HepG2 (cell line): Measurements from ENCODE around the gene SLC17A9. TPM values are rescaled to one million over a fixed set of nuclear protein-coding genes. Genes with fewer than 3 reads are reported as not detected.

Experiments
- ATAC-seq: fragments of 200-7000 bp; cut with Tn5 transposase; 3 replicates; pipeline ENCODE4 v1.9.1; 2020; ENCODE audit warnings: mild to moderate bottlenecking, moderate library complexity
- BruUV-seq: library from RNA; stranded (reverse); fragments of 400-500 nt; replicated peaks from 2 replicates; lab custom pipeline; 2021; lab: Mats Ljungman, UMichigan
- CTCF ChIA-PET: fragments of 300-600 bp; formaldehyde crosslinking; extraction: SDS; loops from one replicate; lab custom pipeline; 2021; ENCODE audit warnings: low total read pairs, inconsistent platforms, low intra/inter-chr PET ratio; lab: Yijun Ruan, JAX
- POLR2A ChIA-PET: fragments of 350-600 bp; sonication (Branson Sonifier 250); formaldehyde crosslinking; loops from one replicate; lab custom pipeline; 2020; ENCODE audit warnings: antibody characterized with exemption, inconsistent platforms; lab: Yijun Ruan, JAX
- DNase-seq: peaks from one replicate; pipeline ENCODE4 v3.0.0-alpha.2; 2015; ENCODE audit warnings: low spot score
- FAIRE-seq: peaks from 3 replicates; lab custom pipeline; 2011; peaks lifted over from hg19 to GRCh38; lab: Jason Lieb, UNC
- H2AFZ ChIP-seq: one replicate; pipeline ENCODE4 v1.6.1; 2011; ENCODE audit warnings: low read length, inconsistent platforms
- H3K27ac ChIP-seq: fragments of 300-600 bp; 3 replicates; pipeline ENCODE4 v1.8.0; 2011; ENCODE audit warnings: mixed run types, mild to moderate bottlenecking, mixed read lengths, low read length, inconsistent platforms; ENCODE audit not compliant: insufficient read depth; ENCODE audit errors: extremely low read length
- H3K27me3 ChIP-seq, 2 experiments: fragments of 200-600 bp in 1 of 2; 2 replicates in 1 of 2; 3 replicates in 1 of 2; pipeline versions ENCODE4 v1.6.0 to v1.8.0; 2011; ENCODE audit warnings: low read length in 2 of 2, mild to moderate bottlenecking in 2 of 2, moderate library complexity in 2 of 2, inconsistent platforms in 1 of 2; ENCODE audit not compliant: insufficient read depth in 2 of 2, control insufficient read depth in 1 of 2
- H3K36me3 ChIP-seq, 2 experiments: fragments of 200-600 bp in 1 of 2; replicated peaks in 1 of 2; 2 replicates in 1 of 2; 3 replicates in 1 of 2; pipeline versions ENCODE4 v1.5.1 to v1.8.0; 2011; ENCODE audit warnings: low read length in 2 of 2, inconsistent platforms in 1 of 2; ENCODE audit not compliant: insufficient read depth in 2 of 2, control insufficient read depth in 1 of 2
- H3K4me1 ChIP-seq: 2 replicates; pipeline ENCODE4 v1.5.1; 2012; ENCODE audit warnings: low read length, inconsistent platforms; ENCODE audit not compliant: insufficient read depth
- H3K4me2 ChIP-seq: 2 replicates; pipeline ENCODE4 v1.6.0; 2011; ENCODE audit warnings: low read depth, low read length, inconsistent platforms
- H3K4me3 ChIP-seq, 3 experiments: fragments of 200-600 bp in 1 of 3; sonication (generic), shearing (Covaris generic) in 1 of 3; replicated peaks in 1 of 3; 2 replicates each; pipeline ENCODE4 v1.5.1; 2011 to 2016; ENCODE audit warnings: low read length in 3 of 3, inconsistent platforms in 2 of 3, low read depth in 2 of 3, mild to moderate bottlenecking in 2 of 3, control low read depth in 1 of 3, mixed read lengths in 1 of 3; ENCODE audit not compliant: insufficient read depth in 1 of 3
- H3K79me2 ChIP-seq: one replicate; pipeline ENCODE4 v1.6.1; 2011; ENCODE audit warnings: low read length, inconsistent platforms; ENCODE audit not compliant: insufficient read depth
- H3K9ac ChIP-seq: 2 replicates; pipeline ENCODE4 v1.6.0; 2011; ENCODE audit warnings: mild to moderate bottlenecking, low read depth, low read length, inconsistent platforms; ENCODE audit not compliant: insufficient read depth
- H3K9me3 ChIP-seq: 2 replicates; pipeline ENCODE4 v1.5.1; 2012; ENCODE audit warnings: mild to moderate bottlenecking, low read length
- H4K20me1 ChIP-seq: 2 replicates; pipeline ENCODE4 v1.6.0; 2011; ENCODE audit warnings: inconsistent platforms, mild to moderate bottlenecking, low read length, moderate library complexity; ENCODE audit not compliant: insufficient read depth
- CHCHD3 ChIP-seq: sonication (generic); formaldehyde crosslinking; IDR thresholded peaks from 2 replicates; pipeline ENCODE4 v1.8.0; 2022; ENCODE audit warnings: mild to moderate bottlenecking, missing genetic modification reagents, moderate library complexity
- ZNF296 ChIP-seq: sonication (generic); formaldehyde crosslinking; conservative IDR thresholded peaks from 2 replicates; pipeline ENCODE4 v1.5.0; 2020; ENCODE audit warnings: mild to moderate bottlenecking, missing genetic modification reagents
- ZNF891 ChIP-seq: sonication (generic); formaldehyde crosslinking; IDR thresholded peaks from 2 replicates; pipeline ENCODE4 v1.5.0; 2020; ENCODE audit warnings: mild to moderate bottlenecking, missing genetic modification reagents
- WGBS: methylation state at CpG from one replicate; pipeline ENCODE4 v1.1.6; 2017; ENCODE audit warnings: low lambda C conversion rate; 5-methylcytosine and 5-hydroxymethylcytosine counted together
- in situ Hi-C: cut with HindIII; loops from 2 replicates; pipeline ENCODE4 v1.10.0; 2017; ENCODE audit warnings: low pct_unique_long_range_greater_than_20kb; ENCODE audit not compliant: extremely low pct_ligation_motif_present
- intact Hi-C: fragments of 100-400 bp; cut with micrococcal nuclease; formaldehyde crosslinking; loops from one replicate; pipeline ENCODE4 v1.10.0; 2022; ENCODE audit not compliant: unreplicated experiment
- polyA plus RNA-seq, 8 experiments: library from polyadenylated mRNA; depleted of rRNA in 3 of 8; stranded (reverse) in 7 of 8; unstranded in 1 of 8; fragments of >200 nt; fragmentation: Illumina TruSeq in 4 of 8; extraction: Trizol in 4 of 8; gene quantifications; 2 replicates each; pipeline versions ENCODE4 v1.2.1 to v1.2.3, GENCODE V29; 2011 to 2016; ENCODE audit warnings: low read depth in 4 of 8, missing spikeins in 1 of 8, mixed read lengths in 1 of 8; ENCODE audit not compliant: insufficient read depth in 1 of 8
- total RNA-seq, 5 experiments: library from RNA; depleted of rRNA; stranded (reverse); fragments of >200 nt; fragmentation: Illumina TruSeq; extraction: Trizol; gene quantifications; 2 replicates each; pipeline ENCODE4 v1.2.3, GENCODE V29; 2016; ENCODE audit warnings: low read depth in 1 of 5
- TF ChIP-seq, protein P1 (sequence below): sonication (generic); formaldehyde crosslinking; IDR thresholded peaks from 2 replicates; pipeline ENCODE4 v1.4.0; 2020; ENCODE audit warnings: missing genetic modification reagents
- TF ChIP-seq, protein P2 (sequence below): IDR thresholded peaks from 2 replicates; pipeline ENCODE4 v1.6.1; 2016
- TF ChIP-seq, protein P3 (sequence below): IDR thresholded peaks from 2 replicates; pipeline ENCODE4 v1.6.1; 2016; ENCODE audit warnings: missing compliant biosample characterization, missing genetic modification reagents, borderline replicate concordance

Gene SLC17A9
- total and polyA plus RNA-seq, 2 of the 13 experiments (the other 11 are each of a cell fraction or from before 2014, with no cell fraction given), result 110 to 191 TPM

DNA sequence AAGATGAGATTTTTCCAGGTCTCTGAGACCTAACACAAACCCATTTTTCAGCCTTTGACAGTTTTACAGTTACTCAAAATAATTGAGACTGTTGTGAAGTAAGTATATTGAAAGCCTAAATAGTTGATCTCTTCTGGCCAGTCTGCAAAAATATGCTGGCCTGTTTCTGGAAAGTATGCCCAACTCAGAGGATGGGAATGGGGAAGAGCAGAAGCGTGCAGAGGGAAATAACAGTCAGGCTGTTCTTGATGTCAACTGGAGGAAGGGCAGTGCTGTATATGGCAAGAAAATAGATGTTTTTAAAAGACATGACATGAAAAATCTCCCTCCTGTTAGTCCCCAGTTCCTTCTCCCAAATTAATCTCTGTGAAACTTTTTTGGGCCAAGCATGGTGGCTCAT is 10.7 kb upstream of the SLC17A9 start:
- TF ChIP-seq, protein P1, sequence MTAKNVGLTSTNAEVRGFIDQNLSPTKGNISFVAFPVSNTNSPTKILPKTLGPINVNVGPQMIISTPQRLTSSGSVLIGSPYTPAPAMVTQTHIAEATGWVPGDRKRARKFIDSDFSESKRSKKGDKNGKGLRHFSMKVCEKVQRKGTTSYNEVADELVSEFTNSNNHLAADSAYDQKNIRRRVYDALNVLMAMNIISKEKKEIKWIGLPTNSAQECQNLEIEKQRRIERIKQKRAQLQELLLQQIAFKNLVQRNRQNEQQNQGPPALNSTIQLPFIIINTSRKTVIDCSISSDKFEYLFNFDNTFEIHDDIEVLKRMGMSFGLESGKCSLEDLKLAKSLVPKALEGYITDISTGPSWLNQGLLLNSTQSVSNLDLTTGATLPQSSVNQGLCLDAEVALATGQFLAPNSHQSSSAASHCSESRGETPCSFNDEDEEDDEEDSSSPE (CRISPR knock-in tag), result no peak
- TF ChIP-seq, protein P2, sequence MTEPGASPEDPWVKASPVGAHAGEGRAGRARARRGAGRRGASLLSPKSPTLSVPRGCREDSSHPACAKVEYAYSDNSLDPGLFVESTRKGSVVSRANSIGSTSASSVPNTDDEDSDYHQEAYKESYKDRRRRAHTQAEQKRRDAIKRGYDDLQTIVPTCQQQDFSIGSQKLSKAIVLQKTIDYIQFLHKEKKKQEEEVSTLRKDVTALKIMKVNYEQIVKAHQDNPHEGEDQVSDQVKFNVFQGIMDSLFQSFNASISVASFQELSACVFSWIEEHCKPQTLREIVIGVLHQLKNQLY (CRISPR knock-in tag), result no peak
- TF ChIP-seq ZNF296 (CRISPR knock-in tag), result no peak
- WGBS, result 96% methylated on average over 1 of the region's 1 CpG

DNA sequence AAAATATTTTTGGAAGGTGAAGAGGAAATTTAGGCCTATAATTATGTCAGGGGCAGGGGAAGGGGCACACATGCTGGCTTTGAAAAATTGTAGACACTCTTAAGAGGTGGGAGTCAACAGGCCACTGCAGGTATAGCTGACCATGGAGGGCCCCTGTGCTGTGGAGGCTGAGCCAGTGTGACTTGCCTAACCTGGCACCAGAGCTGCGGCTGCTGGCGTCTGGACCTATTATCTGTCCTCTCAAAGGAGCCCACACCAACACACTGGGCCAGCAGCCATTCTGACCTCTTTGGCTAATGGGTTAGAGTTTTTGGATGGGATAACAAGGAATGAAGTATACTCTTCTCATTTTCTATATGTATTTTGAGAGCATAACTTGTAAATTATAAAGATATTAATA is 10.1 kb upstream of the SLC17A9 start:
- Histone ChIP-seq H3K4me2 (no peak overlapping the region), H2AFZ (no peak overlapping the region), H3K9me3 (no peaks in the 10 kb centered on the region), H3K9ac (no peak overlapping the region), H3K4me1 (peaks cover 32% of the 10 kb centered on the region), H3K4me3 (no peak overlapping the region), H3K36me3 (peaks cover 36 to 66% of the 10 kb centered on the region in 2 experiments), H4K20me1 (peaks cover 19% of the 10 kb centered on the region), H3K79me2 (peaks cover 49% of the 10 kb centered on the region), H3K27ac (no peak overlapping the region), H3K27me3 (no peaks in the 10 kb centered on the region; a peak in 1 of 5 replicates)
- WGBS, result 100% methylated on average over 2 of the region's 2 CpGs
- no peak for ATAC-seq
- no TSS peak for BruUV-seq
- no peak for FAIRE-seq
- intact Hi-C loops, result no loop called here
- ChIA-PET POLR2A (interaction anchor here (3.6 kb wide), 1 partner anchor 11 kb away, joined by 20 read pairs; the partner anchor contains the start of gene SLC17A9), CTCF (no interaction called here)
- TF ChIP-seq ZNF891 (CRISPR knock-in tag) (no peak), CHCHD3 (CRISPR knock-in tag) (no peak)
- TF ChIP-seq, protein P3, sequence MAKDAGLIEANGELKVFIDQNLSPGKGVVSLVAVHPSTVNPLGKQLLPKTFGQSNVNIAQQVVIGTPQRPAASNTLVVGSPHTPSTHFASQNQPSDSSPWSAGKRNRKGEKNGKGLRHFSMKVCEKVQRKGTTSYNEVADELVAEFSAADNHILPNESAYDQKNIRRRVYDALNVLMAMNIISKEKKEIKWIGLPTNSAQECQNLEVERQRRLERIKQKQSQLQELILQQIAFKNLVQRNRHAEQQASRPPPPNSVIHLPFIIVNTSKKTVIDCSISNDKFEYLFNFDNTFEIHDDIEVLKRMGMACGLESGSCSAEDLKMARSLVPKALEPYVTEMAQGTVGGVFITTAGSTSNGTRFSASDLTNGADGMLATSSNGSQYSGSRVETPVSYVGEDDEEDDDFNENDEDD (CRISPR knock-in tag), result no peak
- DNase-seq, result no peak
- in situ Hi-C loops, result no loop called here

More for the DNA sequence above, 10.7 kb upstream of the SLC17A9 start:
- Histone ChIP-seq H3K4me2 (no peak overlapping the region), H3K27me3 (no peaks in the 10 kb centered on the region; a peak in 1 of 5 replicates), H3K9me3 (no peaks in the 10 kb centered on the region), H3K27ac (no peak overlapping the region), H3K9ac (no peak overlapping the region), H4K20me1 (peaks cover 19% of the 10 kb centered on the region), H2AFZ (no peak overlapping the region), H3K79me2 (peaks cover 56% of the 10 kb centered on the region), H3K36me3 (peaks cover 33 to 61% of the 10 kb centered on the region in 2 experiments), H3K4me3 (no peak overlapping the region), H3K4me1 (peaks cover 32% of the 10 kb centered on the region)
- in situ Hi-C loops, result no loop called here
- intact Hi-C loops, result no loop called here
- no peak for ATAC-seq
- FAIRE-seq, result no peak
- BruUV-seq, result no TSS peak
- ChIA-PET POLR2A (interaction anchor here (1.1 to 1.5 kb wide), 2 partner anchors 8 to 12 kb away, joined by 3 to 7 read pairs; no protein-coding TSS in a partner anchor), CTCF (no interaction called here)
- no peak for DNase-seq
